SK-N-SH (cell line): ENCODE data around the gene CYTH3.

Experiments used
- CTCF ChIP-seq: fragments of 200-600 bp; sonication (generic); IDR thresholded peaks from 2 replicates; pipeline ENCODE4 v1.6.1; 2017; ENCODE audit warnings: antibody characterized with exemption, mild to moderate bottlenecking, moderate library complexity
- EZH2phosphoT487 ChIP-seq: fragments of 200-600 bp; sonication (generic); IDR thresholded peaks from 2 replicates; pipeline ENCODE4 v1.6.1; 2017; ENCODE audit warnings: low read depth, mixed run types, mild to moderate bottlenecking, antibody characterized with exemption, moderate library complexity, borderline replicate concordance
- GATA2 ChIP-seq: sonication (generic); formaldehyde crosslinking; IDR thresholded peaks from 2 replicates; pipeline ENCODE4 v1.5.0; 2020; ENCODE audit warnings: mild to moderate bottlenecking, missing genetic modification reagents
- REST ChIP-seq: IDR thresholded peaks from 2 replicates; pipeline ENCODE4 v1.6.1; 2012; ENCODE audit warnings: mild to moderate bottlenecking, low read depth, low read length, moderate library complexity

GRCh38 chr7:6299774-6300173 lies 27.4 kb upstream of the CYTH3 start:
- TF ChIP-seq CTCF = no peak
- no peak for TF ChIP-seq REST
- no peak for TF ChIP-seq GATA2 (CRISPR knock-in tag)
- no peak for TF ChIP-seq EZH2phosphoT487
